Esophagus muscularis mucosa (tissue), 3 donors: Measurements from ENCODE around the gene TMEM250.

ENCODE experiments used
- POLR2A ChIP-seq: fragments of 450-650 bp; IDR thresholded peaks from one replicate; pipeline ENCODE4 v1.6.1; 2017; ENCODE audit warnings: antibody characterized with exemption, moderate library complexity, mild to moderate bottlenecking, low read depth
- POLR2AphosphoS5 ChIP-seq, 2 donors: sonication (generic); formaldehyde crosslinking; IDR thresholded peaks; one replicate each; pipeline ENCODE4 v1.6.1; 2017; ENCODE audit warnings: antibody characterized with exemption in 2 of 2
- TF ChIP-seq, protein P1 (sequence below), 3 experiments: fragments of 200-600 bp in 2 of 3; fragments of 450-650 bp in 1 of 3; sonication (generic) in 2 of 3; IDR thresholded peaks; one replicate each; pipeline ENCODE4 v1.5.1; 2017 to 2019; ENCODE audit warnings: antibody characterized with exemption in 3 of 3, mild to moderate bottlenecking in 2 of 3, moderate library complexity in 1 of 3

GRCh38 chr9:136160995-136161610 is 42.4 kb upstream of the TMEM250 start:
- TF ChIP-seq POLR2A (no peak), POLR2AphosphoS5 (IDR thresholded peaks at IDR 0.05) (no peak)
- TF ChIP-seq, protein P1, sequence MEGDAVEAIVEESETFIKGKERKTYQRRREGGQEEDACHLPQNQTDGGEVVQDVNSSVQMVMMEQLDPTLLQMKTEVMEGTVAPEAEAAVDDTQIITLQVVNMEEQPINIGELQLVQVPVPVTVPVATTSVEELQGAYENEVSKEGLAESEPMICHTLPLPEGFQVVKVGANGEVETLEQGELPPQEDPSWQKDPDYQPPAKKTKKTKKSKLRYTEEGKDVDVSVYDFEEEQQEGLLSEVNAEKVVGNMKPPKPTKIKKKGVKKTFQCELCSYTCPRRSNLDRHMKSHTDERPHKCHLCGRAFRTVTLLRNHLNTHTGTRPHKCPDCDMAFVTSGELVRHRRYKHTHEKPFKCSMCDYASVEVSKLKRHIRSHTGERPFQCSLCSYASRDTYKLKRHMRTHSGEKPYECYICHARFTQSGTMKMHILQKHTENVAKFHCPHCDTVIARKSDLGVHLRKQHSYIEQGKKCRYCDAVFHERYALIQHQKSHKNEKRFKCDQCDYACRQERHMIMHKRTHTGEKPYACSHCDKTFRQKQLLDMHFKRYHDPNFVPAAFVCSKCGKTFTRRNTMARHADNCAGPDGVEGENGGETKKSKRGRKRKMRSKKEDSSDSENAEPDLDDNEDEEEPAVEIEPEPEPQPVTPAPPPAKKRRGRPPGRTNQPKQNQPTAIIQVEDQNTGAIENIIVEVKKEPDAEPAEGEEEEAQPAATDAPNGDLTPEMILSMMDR (IDR thresholded peaks at IDR 0.05): no peak
